HG03342 (cell line): ENCODE measurements around the gene THBS2.
"Not testable (repeated sequence)": the region's sequence is repeated elsewhere in the genome, so short reads cannot be mapped to it uniquely, and the experiment has no call there.

Experiments used
- ATAC-seq: cut with Tn5 transposase; IDR thresholded peaks from one replicate; pipeline ENCODE4 v1.9.1; 2021; ENCODE audit warnings: mild to moderate bottlenecking, moderate library complexity; ENCODE audit not compliant: unreplicated experiment

Gene THBS2

GRCh38 chr6:169233181-169233580 is 20.5 kb downstream of the THBS2 start:
- ATAC-seq = no peak

GRCh38 chr6:169232507-169232931 is 21.1 kb downstream of the THBS2 start:
- no peak for ATAC-seq

GRCh38 chr6:169231790-169232506 is 21.7 kb downstream of the THBS2 start:
- no peak for ATAC-seq

GRCh38 chr6:169230946-169231789 is 22.5 kb downstream of the THBS2 start:
- no peak for ATAC-seq

- ATAC-seq = no peak
These were observed 23.4 kb downstream of the THBS2 start for GRCh38 chr6:169230322-169230665.

- no peak for ATAC-seq
These were observed 23.9 kb downstream of the THBS2 start for GRCh38 chr6:169229615-169230321.

GRCh38 chr6:169227116-169227515 is 26.5 kb downstream of the THBS2 start:
- no peak for ATAC-seq

- no peak for ATAC-seq
These were observed 27.8 kb downstream of the THBS2 start for GRCh38 chr6:169225887-169226286.

GRCh38 chr6:169225131-169225576 is 28.5 kb downstream of the THBS2 start:
- no peak for ATAC-seq

GRCh38 chr6:169224716-169225115 is 28.9 kb downstream of the THBS2 start:
- ATAC-seq = no peak

- ATAC-seq = no peak
These were observed 29.4 kb downstream of the THBS2 start for GRCh38 chr6:169224185-169224695.

- ATAC-seq = no peak
These were observed 30.6 kb downstream of the THBS2 start for GRCh38 chr6:169223006-169223405.

GRCh38 chr6:169222126-169222525 is 31.5 kb downstream of the THBS2 start:
- ATAC-seq = no peak

- ATAC-seq = no peak
These were observed 32.4 kb downstream of the THBS2 start for GRCh38 chr6:169221264-169221663.

GRCh38 chr6:169220068-169220964 is 33.3 kb downstream of the THBS2 start:
- no peak for ATAC-seq

- ATAC-seq = no peak
These were observed 35.7 kb downstream of the THBS2 start for GRCh38 chr6:169217972-169218371.

- no peak for ATAC-seq
These were observed 36.8 kb downstream of the THBS2 start for GRCh38 chr6:169216830-169217229.

GRCh38 chr6:169215201-169215681 is 38.4 kb downstream of the THBS2 start:
- no peak for ATAC-seq

- ATAC-seq = not testable (repeated sequence)
These were observed 38.9 kb downstream of the THBS2 start for GRCh38 chr6:169214789-169215188.
